DND-41 (cell line): ENCODE measurements around the gene SYF2.

Experiments used
- ATAC-seq: fragments of 200-7000 bp; cut with Tn5 transposase; 3 replicates; pipeline ENCODE4 v1.9.1; 2021; ENCODE audit warnings: low read depth; ENCODE audit not compliant: insufficient read depth
- DNase-seq: peaks from one replicate; pipeline ENCODE4 v3.0.0-alpha.2; 2020
- H2AFZ ChIP-seq: 2 replicates; pipeline ENCODE4 v1.6.0; 2012; ENCODE audit warnings: low read depth, low read length
- H3K27ac ChIP-seq: 2 replicates; pipeline ENCODE4 v1.5.1; 2012; ENCODE audit warnings: low read length, inconsistent platforms
- H3K27me3 ChIP-seq: fragments of 200-600 bp; sonication (generic); 2 replicates; pipeline ENCODE4 v1.6.0; 2012; ENCODE audit warnings: low read length, mild to moderate bottlenecking, inconsistent platforms; ENCODE audit not compliant: insufficient read depth, poor library complexity
- H3K36me3 ChIP-seq: 2 replicates; pipeline ENCODE4 v1.5.1; 2012; ENCODE audit warnings: low read length, inconsistent platforms; ENCODE audit not compliant: insufficient read depth
- H3K4me1 ChIP-seq: 2 replicates; pipeline ENCODE4 v1.5.1; 2012; ENCODE audit warnings: mild to moderate bottlenecking, low read length; ENCODE audit not compliant: insufficient read depth
- H3K4me2 ChIP-seq: 2 replicates; pipeline ENCODE4 v1.6.0; 2012; ENCODE audit warnings: mild to moderate bottlenecking, moderate library complexity, low read length, inconsistent platforms; ENCODE audit not compliant: insufficient read depth
- H3K4me3 ChIP-seq, 2 experiments: fragments of 200-600 bp in 1 of 2; shearing (Covaris generic) in 1 of 2; 2 replicates each; pipeline ENCODE4 v1.5.1; 2012 to 2016; ENCODE audit warnings: inconsistent platforms in 2 of 2, low read length in 2 of 2, mild to moderate bottlenecking in 2 of 2, low read depth in 1 of 2, moderate library complexity in 1 of 2
- H3K79me2 ChIP-seq: 2 replicates; pipeline ENCODE4 v1.6.0; 2012; ENCODE audit warnings: low read length, inconsistent platforms; ENCODE audit not compliant: insufficient read depth
- H3K9ac ChIP-seq: 2 replicates; pipeline ENCODE4 v1.6.0; 2012; ENCODE audit warnings: low read depth, mild to moderate bottlenecking, inconsistent platforms, low read length, moderate library complexity
- H3K9me3 ChIP-seq: 2 replicates; pipeline ENCODE4 v1.5.1; 2012; ENCODE audit warnings: low read length, moderate library complexity, mild to moderate bottlenecking, inconsistent platforms; ENCODE audit not compliant: insufficient read depth, severe bottlenecking
- H4K20me1 ChIP-seq: 2 replicates; pipeline ENCODE4 v1.6.0; 2012; ENCODE audit warnings: low read length; ENCODE audit not compliant: insufficient read depth
- CTCF ChIP-seq: IDR thresholded peaks from 2 replicates; pipeline ENCODE4 v1.5.1; 2012; ENCODE audit warnings: borderline replicate concordance, low read length, moderate library complexity, mild to moderate bottlenecking; ENCODE audit not compliant: poor library complexity, severe bottlenecking; ENCODE audit errors: extremely low read depth
- EZH2 ChIP-seq: IDR thresholded peaks from 3 replicates; pipeline ENCODE4 v1.6.1; 2012; ENCODE audit warnings: borderline replicate concordance, low read depth, mild to moderate bottlenecking, moderate library complexity, low read length, inconsistent platforms; ENCODE audit not compliant: severe bottlenecking

SYF2 gene

GRCh38 chr1:25245809-25246599, 13.7 kb upstream of the SYF2 start:
- Histone ChIP-seq H3K27me3 (no peaks in the 10 kb centered on the region), H3K4me1 (peaks cover 62% of the 10 kb centered on the region), H3K9ac (peak overlapping the region; percentile 93), H2AFZ (peak overlapping the region; percentile 85; the same call in 1 of the 2 replicates), H3K36me3 (peaks cover 58% of the 10 kb centered on the region), H3K4me2 (peak overlapping the region; percentile 76), H3K27ac (peak overlapping the region; percentile 99), H3K9me3 (no peaks in the 10 kb centered on the region), H3K4me3 (peak overlapping the region; percentile 60 to 96), H4K20me1 (peaks cover 30% of the 10 kb centered on the region), H3K79me2 (peaks cover 56% of the 10 kb centered on the region)
- ATAC-seq (peak; percentile 9; the same call in 2 of the 3 replicates), DNase-seq (no peak)
- TF ChIP-seq CTCF (no peak), EZH2 (no peak)

GRCh38 chr1:25245393-25245792, 13.1 kb upstream of the SYF2 start:
- H3K4me2 ChIP-seq = peak overlapping the region; percentile 76
- H3K9me3 ChIP-seq = no peaks in the 10 kb centered on the region
- peaks cover 30% of the 10 kb centered on the region for H4K20me1 ChIP-seq
- peak overlapping the region; percentile 93 for H3K9ac ChIP-seq
- H3K4me3 ChIP-seq = peak overlapping the region; percentile 60 to 96; a peak in 3 of 4 replicates
- DNase-seq (no peak), ATAC-seq (no peak)
- peaks cover 61% of the 10 kb centered on the region for H3K79me2 ChIP-seq
- H3K36me3 ChIP-seq = peaks cover 64% of the 10 kb centered on the region
- H3K27me3 ChIP-seq = no peaks in the 10 kb centered on the region
- H3K27ac ChIP-seq = no peak overlapping the region
- TF ChIP-seq CTCF (no peak), EZH2 (no peak)
- no peak overlapping the region for H2AFZ ChIP-seq
- H3K4me1 ChIP-seq = peaks cover 69% of the 10 kb centered on the region

GRCh38 chr1:25243907-25244306, 11.6 kb upstream of the SYF2 start:
- H2AFZ ChIP-seq = no peak overlapping the region
- no peak overlapping the region for H3K9ac ChIP-seq
- H3K4me3 ChIP-seq = no peak overlapping the region
- H3K79me2 ChIP-seq = peaks cover 61% of the 10 kb centered on the region
- TF ChIP-seq CTCF (no peak), EZH2 (no peak)
- peak overlapping the region; percentile 76; the same call in 1 of the 2 replicates for H3K4me2 ChIP-seq
- peaks cover 82% of the 10 kb centered on the region for H3K4me1 ChIP-seq
- DNase-seq (no peak), ATAC-seq (no peak)
- no peak overlapping the region for H3K27ac ChIP-seq
- H3K27me3 ChIP-seq = no peaks in the 10 kb centered on the region
- no peaks in the 10 kb centered on the region for H3K9me3 ChIP-seq
- peaks cover 65% of the 10 kb centered on the region for H3K36me3 ChIP-seq
- H4K20me1 ChIP-seq = peaks cover 30% of the 10 kb centered on the region
